Measurements from ENCODE around the gene IL18R1.

DNA sequence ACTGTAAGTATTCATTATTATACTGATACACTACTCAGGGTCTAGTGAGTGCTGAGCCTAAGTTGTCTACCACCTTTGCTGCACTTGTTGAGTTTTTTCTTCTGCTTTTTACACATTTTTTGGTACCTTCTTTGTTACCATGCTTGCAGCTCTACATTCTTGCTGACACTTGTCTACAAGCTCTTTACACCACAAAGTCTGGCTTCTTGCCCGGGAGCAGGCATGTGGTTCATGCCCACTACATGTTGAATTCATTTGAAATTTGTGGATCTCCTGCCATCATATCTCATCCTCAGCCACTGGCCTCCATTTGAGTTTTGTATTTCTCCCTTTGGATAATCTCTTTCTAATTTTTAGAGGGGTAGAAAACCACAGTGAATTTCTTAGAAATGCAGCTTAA, 29.9 kb downstream of the IL18R1 start:
- TF ChIP-seq, protein P1, sequence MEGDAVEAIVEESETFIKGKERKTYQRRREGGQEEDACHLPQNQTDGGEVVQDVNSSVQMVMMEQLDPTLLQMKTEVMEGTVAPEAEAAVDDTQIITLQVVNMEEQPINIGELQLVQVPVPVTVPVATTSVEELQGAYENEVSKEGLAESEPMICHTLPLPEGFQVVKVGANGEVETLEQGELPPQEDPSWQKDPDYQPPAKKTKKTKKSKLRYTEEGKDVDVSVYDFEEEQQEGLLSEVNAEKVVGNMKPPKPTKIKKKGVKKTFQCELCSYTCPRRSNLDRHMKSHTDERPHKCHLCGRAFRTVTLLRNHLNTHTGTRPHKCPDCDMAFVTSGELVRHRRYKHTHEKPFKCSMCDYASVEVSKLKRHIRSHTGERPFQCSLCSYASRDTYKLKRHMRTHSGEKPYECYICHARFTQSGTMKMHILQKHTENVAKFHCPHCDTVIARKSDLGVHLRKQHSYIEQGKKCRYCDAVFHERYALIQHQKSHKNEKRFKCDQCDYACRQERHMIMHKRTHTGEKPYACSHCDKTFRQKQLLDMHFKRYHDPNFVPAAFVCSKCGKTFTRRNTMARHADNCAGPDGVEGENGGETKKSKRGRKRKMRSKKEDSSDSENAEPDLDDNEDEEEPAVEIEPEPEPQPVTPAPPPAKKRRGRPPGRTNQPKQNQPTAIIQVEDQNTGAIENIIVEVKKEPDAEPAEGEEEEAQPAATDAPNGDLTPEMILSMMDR (IDR thresholded peaks at IDR 0.05), result no peak
- TF ChIP-seq POLR2A (IDR thresholded peaks at IDR 0.05) (no peak), POLR2AphosphoS5 (IDR thresholded peaks at IDR 0.05) (no peak)
